ENCODE data around the gene SULT1C2. TPM values are rescaled to one million over a fixed set of nuclear protein-coding genes. Genes with fewer than 3 reads are reported as not detected.

Gene SULT1C2
- total RNA-seq, 6 experiments from 2014 or later: not detected

Other genes with a start within 250 kb of the SULT1C2 start
- not detected for gene SULT1C3, start 48.9 kb upstream of the SULT1C2 start, total RNA-seq (2021; fragmentation: NEBNext Ultra II Directional; extraction: Animal tissue kit (Norgen Biotek cat#: 25700))
- gene SULT1C4, start 89.1 kb downstream of the SULT1C2 start, total RNA-seq (2021; fragmentation: NEBNext Ultra II Directional; extraction: Animal tissue kit (Norgen Biotek cat#: 25700)): not detected
- 10 to 100 TPM; 31.5 to 39.5 (median 32.8) TPM for gene GCC2, start 160.3 kb downstream of the SULT1C2 start, total RNA-seq (2021; fragmentation: NEBNext Ultra II Directional; extraction: Animal tissue kit (Norgen Biotek cat#: 25700))
- gene LIMS1, start 245.6 kb downstream of the SULT1C2 start, total RNA-seq (2021; fragmentation: NEBNext Ultra II Directional; extraction: Animal tissue kit (Norgen Biotek cat#: 25700)): 10 to 100 TPM; 57.0 to 58.7 (median 57.8) TPM